Epithelial cell of proximal tubule (primary cell): ENCODE measurements around the gene FSIP1. TPM values are rescaled to one million over a fixed set of nuclear protein-coding genes. Genes with fewer than 3 reads are reported as not detected.

Experiments
- DNase-seq: peaks from one replicate; pipeline ENCODE4 v3.0.0-alpha.2; 2011; ENCODE audit warnings: low read depth
- H3K4me3 ChIP-seq: 2 replicates; pipeline ENCODE4 v1.5.1; 2011; ENCODE audit warnings: low read depth, mild to moderate bottlenecking, low read length
- CTCF ChIP-seq: conservative IDR thresholded peaks from 2 replicates; pipeline ENCODE4 v1.5.1; 2012; ENCODE audit warnings: low read depth, mild to moderate bottlenecking, low read length
- total RNA-seq: library from RNA; depleted of rRNA; stranded (reverse); fragments of >200 nt; gene quantifications from 2 replicates; pipeline ENCODE4 v1.2.3, GENCODE V29; 2015

The FSIP1 gene
- total RNA-seq, 1 donor from 2014 or later, result 1.3 TPM

- TF ChIP-seq CTCF, result no peak
- no peak overlapping the region for H3K4me3 ChIP-seq
- DNase-seq, result no peak
Observed at GRCh38 chr15:39596358-39597051, 186.1 kb downstream of the FSIP1 start.

- no peak overlapping the region for H3K4me3 ChIP-seq
- no peak for DNase-seq
- no peak for TF ChIP-seq CTCF
Observed at GRCh38 chr15:39595338-39596221, 187.1 kb downstream of the FSIP1 start.

GRCh38 chr15:39594446-39595337, 187.9 kb downstream of the FSIP1 start:
- DNase-seq, result no peak
- no peak for TF ChIP-seq CTCF
- no peak overlapping the region for H3K4me3 ChIP-seq

GRCh38 chr15:39593656-39594445, 188.8 kb downstream of the FSIP1 start:
- H3K4me3 ChIP-seq, result no peak overlapping the region
- TF ChIP-seq CTCF, result no peak
- DNase-seq, result no peak

- H3K4me3 ChIP-seq, result no peak overlapping the region
- TF ChIP-seq CTCF, result no peak
- no peak for DNase-seq
Observed at GRCh38 chr15:39593071-39593655, 189.5 kb downstream of the FSIP1 start.

GRCh38 chr15:39592500-39592899, 190.1 kb downstream of the FSIP1 start:
- no peak for DNase-seq
- TF ChIP-seq CTCF, result no peak
- no peak overlapping the region for H3K4me3 ChIP-seq
